GM15510 (cell line): ENCODE data around the gene TRIM8.

Experiments used
- POLR2A ChIP-seq: IDR thresholded peaks from 3 replicates; pipeline ENCODE4 v1.6.1; 2011; ENCODE audit warnings: borderline replicate concordance; ENCODE audit not compliant: insufficient read length; ENCODE audit errors: extremely low read depth

Gene TRIM8

DNA sequence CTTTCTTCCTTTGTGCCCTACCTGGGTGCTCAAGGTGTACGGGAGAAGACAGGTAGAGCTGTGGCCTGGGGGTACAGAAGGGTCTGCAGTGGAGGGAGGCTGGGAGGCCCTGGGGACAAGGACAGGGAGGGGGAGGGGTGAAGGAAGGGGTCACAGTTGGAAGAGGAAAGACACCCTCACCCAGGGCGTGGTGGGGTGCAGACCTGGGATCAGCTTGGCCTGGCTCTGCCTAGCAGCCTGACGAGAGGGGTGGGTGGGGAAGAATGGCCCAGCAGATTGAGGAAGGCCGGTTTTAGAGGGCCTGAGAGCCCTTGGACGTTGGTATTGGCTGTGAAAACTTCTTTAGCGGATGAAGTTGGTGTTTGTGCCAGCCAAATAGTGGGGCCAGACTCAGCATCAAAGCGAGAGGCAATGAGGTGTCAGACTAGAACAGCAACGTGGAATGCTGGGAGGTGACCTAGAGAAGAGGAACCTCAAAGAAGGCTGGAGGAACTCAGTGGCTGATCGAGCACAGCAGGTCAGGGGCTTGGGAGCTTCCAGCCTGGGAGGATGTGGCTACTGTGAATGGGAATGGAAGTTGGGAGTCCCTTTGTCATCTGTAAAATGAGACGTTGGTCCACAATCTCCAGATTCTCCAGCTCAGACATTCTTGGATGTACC lies 18.1 kb upstream of the TRIM8 start:
- TF ChIP-seq POLR2A: no peak

DNA sequence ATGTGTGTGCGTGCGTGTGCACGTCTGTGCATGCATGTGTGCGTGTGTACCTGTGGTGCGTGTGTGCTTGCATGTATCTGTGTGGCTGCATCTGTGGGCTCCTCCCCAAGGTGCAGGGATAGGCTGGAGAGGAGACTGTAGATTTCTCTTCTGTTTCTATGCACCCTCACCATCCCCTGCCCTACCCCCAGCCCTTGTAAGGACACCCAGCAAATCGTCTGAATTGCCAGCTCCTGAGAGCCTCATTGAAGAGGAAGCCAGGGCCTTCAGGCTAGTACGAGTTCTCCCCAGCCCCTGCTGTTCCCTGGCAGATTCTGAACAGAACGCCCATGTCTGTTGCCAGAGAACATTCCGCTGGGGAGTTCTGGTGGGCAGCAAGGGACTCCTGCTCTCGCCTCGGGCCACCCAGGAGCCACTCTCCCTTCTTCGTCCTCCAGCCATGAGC lies 17.0 kb upstream of the TRIM8 start:
- TF ChIP-seq POLR2A: no peak

DNA sequence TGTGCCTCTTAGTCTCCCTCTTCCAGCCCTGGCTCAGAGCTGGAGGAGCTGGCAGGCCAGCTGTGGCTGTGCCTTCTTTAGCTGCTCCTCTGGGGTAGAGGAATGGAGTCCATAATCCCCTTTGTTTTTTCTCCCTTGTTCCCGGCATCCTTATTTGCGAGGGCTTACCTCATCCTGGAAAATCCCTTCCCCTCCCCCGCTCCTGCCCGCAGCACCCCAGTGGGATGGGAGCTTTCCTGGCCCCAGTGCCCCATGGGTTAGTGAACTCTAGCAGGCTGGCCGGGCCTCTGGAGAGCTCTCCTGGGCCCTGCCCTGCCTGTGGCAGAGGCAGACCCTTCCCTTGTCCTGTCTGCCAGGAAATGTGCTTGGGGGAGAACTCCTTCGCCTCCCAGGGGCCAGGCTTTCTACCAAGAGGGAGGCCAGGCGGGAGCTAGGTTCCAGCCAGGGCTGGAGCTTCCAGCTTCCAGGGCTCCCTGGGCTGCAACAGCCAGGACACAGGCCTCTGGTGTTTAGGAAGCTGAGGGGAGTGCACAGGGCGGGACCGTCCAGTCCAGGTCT lies 16.5 kb upstream of the TRIM8 start:
- TF ChIP-seq POLR2A: no peak

- TF ChIP-seq POLR2A: no peak
Observed at GRCh38 chr10:102628451-102628911, 15.8 kb upstream of the TRIM8 start.

DNA sequence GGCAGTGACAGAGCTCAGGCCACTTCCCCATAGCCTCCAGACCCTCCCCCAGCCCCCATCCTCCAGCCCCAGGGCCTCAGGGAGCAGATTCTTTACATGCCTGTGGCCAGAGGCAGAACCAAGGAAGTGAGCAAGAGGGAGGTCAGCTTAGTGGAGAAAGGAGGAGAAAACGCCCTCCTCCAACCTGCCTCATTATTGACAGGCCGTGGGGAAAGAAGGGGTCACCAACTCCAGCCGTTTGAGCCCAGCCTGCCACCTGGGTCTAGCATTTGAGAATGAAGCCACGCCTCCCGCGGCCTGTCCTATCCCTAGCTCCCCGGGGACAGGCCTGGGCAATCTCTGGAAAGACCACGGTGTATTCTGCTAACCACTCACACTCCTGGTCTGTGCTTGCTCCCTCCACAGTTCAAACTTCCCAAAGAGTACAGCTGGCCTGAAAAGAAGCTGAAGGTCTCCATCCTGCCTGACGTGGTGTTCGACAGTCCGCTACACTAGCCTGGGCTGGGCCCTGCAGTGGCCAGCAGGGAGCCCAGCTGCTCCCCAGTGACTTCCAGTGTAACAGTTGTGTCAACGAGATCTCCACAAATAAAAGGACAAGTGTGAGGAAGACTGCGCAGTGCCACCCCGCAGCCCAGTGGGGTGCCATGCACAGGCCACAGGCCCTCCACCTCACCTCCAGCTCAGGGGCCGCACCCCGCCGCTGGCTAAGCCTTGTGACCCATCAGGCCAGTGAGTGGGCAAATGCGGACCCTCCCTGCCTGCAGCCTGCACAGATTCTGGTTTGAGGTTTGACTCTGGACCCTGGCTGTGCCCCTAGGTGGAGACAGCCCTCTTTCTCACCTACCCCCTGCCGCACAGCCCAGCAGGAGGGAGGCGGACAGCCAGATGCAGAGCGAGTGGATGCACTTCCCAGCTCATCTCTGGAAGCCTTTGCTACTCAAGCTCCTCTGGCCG lies 14.3 kb upstream of the TRIM8 start:
- no peak for TF ChIP-seq POLR2A

- TF ChIP-seq POLR2A: no peak
Observed at GRCh38 chr10:102630663-102631062, 13.6 kb upstream of the TRIM8 start.

- no peak for TF ChIP-seq POLR2A
Observed at GRCh38 chr10:102631525-102632393, 12.5 kb upstream of the TRIM8 start.

DNA sequence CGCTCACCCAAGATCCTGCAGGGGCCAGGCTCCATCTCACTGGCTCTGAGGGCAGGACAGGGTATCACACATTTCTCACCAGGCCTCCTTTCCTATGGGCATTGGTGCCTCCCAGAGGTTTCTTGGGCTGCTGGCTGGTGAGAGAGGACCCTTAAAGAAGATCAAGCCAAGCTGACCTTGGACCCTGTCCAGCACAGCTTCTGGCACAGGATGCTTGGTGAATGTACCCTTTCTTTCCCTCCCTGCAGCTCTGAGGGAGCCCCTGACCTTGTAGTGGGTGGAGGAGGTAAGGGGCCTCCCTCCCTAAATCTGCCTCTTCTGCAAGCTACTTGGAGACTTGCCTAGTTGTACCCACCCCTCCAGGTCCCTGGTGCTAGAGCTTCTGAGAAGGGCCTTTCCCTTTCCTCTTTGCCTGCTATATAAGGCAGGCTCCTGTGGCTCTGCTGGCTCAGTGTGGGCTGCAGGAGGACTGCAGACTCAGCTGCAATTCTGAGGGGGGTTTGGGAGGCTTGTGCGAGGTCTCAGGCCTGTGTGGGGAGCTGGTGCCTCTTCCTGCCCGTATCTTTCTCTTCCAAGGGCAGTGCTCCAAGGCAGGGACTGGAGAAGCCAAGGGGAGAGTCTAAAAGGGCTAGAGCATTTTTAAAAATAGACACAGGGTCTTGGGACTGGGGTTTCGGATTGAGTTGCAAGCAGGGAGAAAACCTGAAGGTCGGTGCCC lies 11.7 kb upstream of the TRIM8 start:
- TF ChIP-seq POLR2A: no peak

DNA sequence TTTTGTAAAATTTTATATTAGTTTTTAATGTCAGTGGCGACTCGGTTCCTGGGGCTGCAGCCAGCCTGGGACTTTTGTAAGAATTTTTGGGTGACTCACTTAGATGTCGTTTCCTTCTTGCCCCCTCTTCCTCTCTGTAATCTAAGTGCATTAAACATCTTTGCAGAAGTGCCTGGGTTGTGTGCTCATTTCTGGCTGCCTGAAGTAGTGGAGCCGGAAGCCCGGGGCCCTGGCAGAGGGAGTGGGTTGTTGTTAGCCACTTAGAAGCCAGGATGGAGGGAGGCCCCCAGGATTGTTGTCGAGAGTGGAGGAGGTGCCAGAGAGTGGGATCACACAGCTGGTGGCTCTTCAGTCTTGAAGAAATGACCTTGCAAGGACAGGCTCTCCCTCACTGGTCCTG lies 11.0 kb upstream of the TRIM8 start:
- TF ChIP-seq POLR2A: no peak

GRCh38 chr10:102633848-102634247 lies 10.4 kb upstream of the TRIM8 start:
- TF ChIP-seq POLR2A: no peak

- TF ChIP-seq POLR2A: no peak
Observed at GRCh38 chr10:102634686-102635085, 9.6 kb upstream of the TRIM8 start.

GRCh38 chr10:102635377-102635776 lies 8.9 kb upstream of the TRIM8 start:
- TF ChIP-seq POLR2A: no peak

DNA sequence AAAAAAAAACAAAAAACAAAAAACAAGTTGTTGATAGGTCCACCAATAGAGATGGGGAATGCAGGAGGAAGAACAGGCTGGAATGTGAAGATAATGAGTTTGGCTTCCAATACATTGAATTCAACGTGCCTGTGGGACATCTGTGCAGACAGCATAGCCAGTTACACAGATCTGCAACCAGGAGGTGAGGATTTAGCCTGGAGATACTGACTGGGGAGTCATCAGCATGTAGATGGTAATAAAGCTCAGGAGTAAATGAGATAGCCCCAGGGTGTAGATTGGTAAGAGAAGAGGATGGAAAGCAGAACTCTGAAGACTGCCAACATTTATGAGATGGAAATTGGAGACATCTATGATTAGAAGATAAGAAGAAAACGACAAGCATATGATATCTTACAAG lies 4.7 kb upstream of the TRIM8 start:
- no peak for TF ChIP-seq POLR2A

DNA sequence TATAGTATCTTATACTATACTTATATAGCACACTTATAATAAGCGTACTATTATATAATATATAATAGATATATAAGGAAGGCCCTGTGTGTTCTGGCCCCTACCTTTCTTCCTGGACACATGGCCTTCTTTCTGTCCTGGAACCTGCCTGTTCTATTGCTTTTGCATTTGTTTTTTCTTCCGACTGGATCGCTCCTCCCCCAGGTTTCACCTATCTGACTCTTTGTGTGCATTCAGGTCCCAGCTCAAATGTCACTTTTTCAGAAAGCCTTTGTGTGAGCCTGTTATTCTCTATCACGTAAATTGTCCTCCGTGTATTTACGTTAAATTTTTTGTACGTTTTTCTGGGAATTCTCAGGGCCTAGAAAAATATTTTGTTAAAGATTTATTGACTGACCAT lies 2.9 kb upstream of the TRIM8 start:
- TF ChIP-seq POLR2A: no peak
